ENCODE results near the gene VRK1. TPM values are rescaled to one million over a fixed set of nuclear protein-coding genes. Genes with fewer than 3 reads are reported as not detected.

Gene VRK1
- total RNA-seq, 1 donor from 2014 or later: 20.0 TPM

DNA sequence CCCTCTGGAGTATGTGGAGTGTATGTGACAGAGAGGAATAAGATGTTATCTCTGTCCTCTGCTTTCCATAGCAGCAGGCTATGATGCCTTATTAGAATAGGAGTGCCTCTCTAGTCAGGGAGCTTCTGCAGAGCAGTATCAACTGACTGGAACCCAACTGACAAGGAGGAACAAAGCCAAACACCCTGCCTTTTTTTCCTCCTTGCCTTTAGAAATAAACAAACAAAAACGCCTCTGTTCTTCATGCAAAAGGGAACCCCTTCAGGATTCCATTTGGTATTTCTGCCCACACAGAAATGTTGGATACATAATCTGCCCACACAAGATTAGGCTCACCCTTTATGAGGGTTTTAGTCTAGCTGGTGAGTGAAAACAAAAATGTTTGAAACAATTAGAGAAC, 50.3 kb downstream of the VRK1 start:
- TF ChIP-seq, protein P1, sequence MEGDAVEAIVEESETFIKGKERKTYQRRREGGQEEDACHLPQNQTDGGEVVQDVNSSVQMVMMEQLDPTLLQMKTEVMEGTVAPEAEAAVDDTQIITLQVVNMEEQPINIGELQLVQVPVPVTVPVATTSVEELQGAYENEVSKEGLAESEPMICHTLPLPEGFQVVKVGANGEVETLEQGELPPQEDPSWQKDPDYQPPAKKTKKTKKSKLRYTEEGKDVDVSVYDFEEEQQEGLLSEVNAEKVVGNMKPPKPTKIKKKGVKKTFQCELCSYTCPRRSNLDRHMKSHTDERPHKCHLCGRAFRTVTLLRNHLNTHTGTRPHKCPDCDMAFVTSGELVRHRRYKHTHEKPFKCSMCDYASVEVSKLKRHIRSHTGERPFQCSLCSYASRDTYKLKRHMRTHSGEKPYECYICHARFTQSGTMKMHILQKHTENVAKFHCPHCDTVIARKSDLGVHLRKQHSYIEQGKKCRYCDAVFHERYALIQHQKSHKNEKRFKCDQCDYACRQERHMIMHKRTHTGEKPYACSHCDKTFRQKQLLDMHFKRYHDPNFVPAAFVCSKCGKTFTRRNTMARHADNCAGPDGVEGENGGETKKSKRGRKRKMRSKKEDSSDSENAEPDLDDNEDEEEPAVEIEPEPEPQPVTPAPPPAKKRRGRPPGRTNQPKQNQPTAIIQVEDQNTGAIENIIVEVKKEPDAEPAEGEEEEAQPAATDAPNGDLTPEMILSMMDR (IDR thresholded peaks at IDR 0.05; ENCODE audit: unreplicated experiment): no peak
- Mint-ChIP-seq H3K4me1 (peaks cover 17% of the 10 kb centered on the region), H3K27me3 (ENCODE audit: low read depth) (no peaks in the 10 kb centered on the region), H3K4me3 (no peak overlapping the region), H3K36me3 (peaks cover 10% of the 10 kb centered on the region), H3K27ac (no peak overlapping the region), H3K9me3 (no peaks in the 10 kb centered on the region)
- DNase-seq (ENCODE audit: low spot score in 2 of 2, unreplicated experiment in 2 of 2): no peak

DNA sequence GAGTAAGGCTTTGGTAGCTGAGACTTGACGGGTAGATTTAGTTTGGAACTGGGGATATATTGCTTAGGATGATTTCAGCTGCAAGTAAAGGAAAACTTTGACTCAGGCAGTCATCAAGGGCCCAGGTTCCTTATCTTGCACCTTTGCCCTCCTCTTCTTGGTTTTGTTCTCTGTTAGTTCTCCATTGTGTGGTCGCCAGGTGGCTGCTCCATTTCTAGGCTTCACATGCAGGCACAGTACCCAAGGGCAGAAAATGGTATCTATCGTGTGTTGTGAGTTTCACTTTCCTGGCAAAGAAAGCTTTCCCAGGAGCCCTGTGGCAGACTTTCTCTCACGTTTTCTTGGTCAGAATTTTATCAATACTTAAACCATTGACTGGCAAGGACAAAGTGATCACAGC, 50.8 kb downstream of the VRK1 start:
- Mint-ChIP-seq H3K4me3 (no peak overlapping the region), H3K9me3 (no peaks in the 10 kb centered on the region), H3K36me3 (peaks cover 10% of the 10 kb centered on the region), H3K4me1 (peaks cover 22% of the 10 kb centered on the region), H3K27ac (no peak overlapping the region), H3K27me3 (ENCODE audit: low read depth) (no peaks in the 10 kb centered on the region)
- TF ChIP-seq, protein P1 (IDR thresholded peaks at IDR 0.05; ENCODE audit: unreplicated experiment): no peak
- no peak for DNase-seq (ENCODE audit: low spot score in 2 of 2, unreplicated experiment in 2 of 2)

DNA sequence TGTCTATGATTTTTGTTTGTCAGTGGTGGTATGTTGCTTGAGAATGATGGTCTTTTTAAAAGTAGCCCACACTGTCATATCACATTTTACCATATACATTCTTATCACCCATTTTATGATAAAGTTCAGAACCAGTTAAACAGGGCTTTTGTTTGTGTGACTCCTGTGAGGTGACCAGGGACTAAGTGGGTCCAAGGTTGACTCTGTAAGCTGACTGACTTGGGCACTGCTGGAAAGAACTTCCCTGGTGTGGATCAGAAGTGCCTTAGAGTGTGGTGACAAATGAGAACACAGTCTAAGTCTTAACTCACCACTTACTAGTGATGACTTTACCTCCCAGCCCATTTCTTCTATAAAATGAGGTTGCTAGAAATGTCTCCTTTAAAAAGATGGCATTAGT, 52.6 kb downstream of the VRK1 start:
- Mint-ChIP-seq H3K4me3 (no peak overlapping the region), H3K27me3 (ENCODE audit: low read depth) (no peaks in the 10 kb centered on the region), H3K27ac (peak overlapping the region; percentile 31), H3K9me3 (no peaks in the 10 kb centered on the region), H3K4me1 (peaks cover 27% of the 10 kb centered on the region), H3K36me3 (peaks cover 10% of the 10 kb centered on the region)
- no peak for DNase-seq (ENCODE audit: low spot score in 2 of 2, unreplicated experiment in 2 of 2)
- TF ChIP-seq, protein P1 (IDR thresholded peaks at IDR 0.05; ENCODE audit: unreplicated experiment): no peak

DNA sequence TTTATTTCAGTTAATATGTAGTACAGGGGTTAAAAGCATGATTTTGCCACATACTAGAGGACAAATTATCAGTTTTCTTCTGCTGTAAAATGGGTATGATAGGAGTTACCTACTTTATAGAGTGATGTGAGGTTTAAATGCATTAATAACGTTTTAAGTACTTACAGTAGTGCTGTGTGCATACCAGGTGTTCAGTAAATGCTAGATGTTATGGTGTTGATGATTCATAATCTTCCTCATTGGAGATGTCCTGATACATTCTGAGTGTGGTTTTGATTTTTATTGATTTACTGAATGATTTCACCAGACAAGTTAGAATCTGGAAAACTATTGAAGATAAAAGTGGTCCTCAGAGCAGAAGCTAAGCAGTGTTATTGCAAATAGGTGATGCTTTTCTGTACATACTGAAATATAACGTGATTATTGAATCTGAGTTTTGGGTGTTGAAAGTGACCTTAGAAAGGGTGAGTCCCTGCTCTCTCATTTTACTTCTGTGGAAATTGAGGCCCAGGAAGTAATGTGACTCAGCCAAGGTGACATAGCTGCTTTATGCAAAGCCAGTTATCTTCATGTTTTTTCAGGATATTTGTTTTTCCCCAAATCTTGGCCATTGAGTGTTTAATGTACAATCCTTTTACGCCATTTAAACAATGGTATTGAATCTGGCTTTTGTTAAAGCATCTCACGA, 54.7 kb downstream of the VRK1 start:
- H3K36me3 Mint-ChIP-seq: peaks cover 8% of the 10 kb centered on the region
- DNase-seq (ENCODE audit: low spot score in 2 of 2, unreplicated experiment in 2 of 2): no peak
- no peak overlapping the region for H3K4me3 Mint-ChIP-seq
- no peaks in the 10 kb centered on the region for H3K9me3 Mint-ChIP-seq
- TF ChIP-seq, protein P1 (IDR thresholded peaks at IDR 0.05; ENCODE audit: unreplicated experiment): no peak
- no peak overlapping the region for H3K27ac Mint-ChIP-seq
- no peaks in the 10 kb centered on the region for H3K27me3 Mint-ChIP-seq (ENCODE audit: low read depth)
- H3K4me1 Mint-ChIP-seq: peaks cover 27% of the 10 kb centered on the region

DNA sequence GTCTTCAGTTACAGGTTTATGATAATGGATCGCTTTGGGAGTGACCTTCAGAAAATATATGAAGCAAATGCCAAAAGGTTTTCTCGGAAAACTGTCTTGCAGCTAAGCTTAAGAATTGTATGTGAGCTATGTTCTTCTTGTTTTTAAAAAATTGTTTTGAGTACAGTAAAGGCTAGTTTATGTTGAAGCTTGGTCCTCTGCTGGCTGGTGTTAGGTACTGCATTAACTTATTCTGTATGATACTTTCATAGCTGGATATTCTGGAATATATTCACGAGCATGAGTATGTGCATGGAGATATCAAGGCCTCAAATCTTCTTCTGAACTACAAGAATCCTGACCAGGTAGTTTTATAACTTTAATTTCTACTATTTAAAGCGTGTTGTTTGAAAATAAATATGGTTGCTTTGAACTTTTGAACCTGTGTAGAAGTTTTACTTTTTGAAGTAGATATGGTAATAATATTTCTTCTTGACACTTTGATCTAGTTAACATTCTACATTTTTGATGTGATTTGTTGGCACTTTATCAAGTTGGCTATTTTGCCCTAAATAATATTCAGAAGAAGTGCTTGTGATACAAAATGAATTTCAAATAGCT, 55.7 kb downstream of the VRK1 start:
- Mint-ChIP-seq H3K36me3 (peaks cover 4% of the 10 kb centered on the region), H3K27me3 (ENCODE audit: low read depth) (no peaks in the 10 kb centered on the region), H3K9me3 (no peaks in the 10 kb centered on the region), H3K4me1 (peaks cover 27% of the 10 kb centered on the region), H3K27ac (peak overlapping the region; percentile 52), H3K4me3 (no peak overlapping the region)
- DNase-seq (ENCODE audit: low spot score in 2 of 2, unreplicated experiment in 2 of 2): no peak
- TF ChIP-seq, protein P1 (IDR thresholded peaks at IDR 0.05; ENCODE audit: unreplicated experiment): peak; percentile 86
